Left colon (tissue), 2 donors: ENCODE measurements around the gene UMAD1. TPM values are rescaled to one million over a fixed set of nuclear protein-coding genes. Genes with fewer than 3 reads are reported as not detected.

ENCODE experiments used
- ATAC-seq: fragments of 200-7000 bp; cut with Tn5 transposase; one replicate; pipeline ENCODE4 v1.9.1; 2020; ENCODE audit warnings: mild to moderate bottlenecking, moderate library complexity
- DNase-seq, 2 donors: peaks; one replicate each; pipeline ENCODE4 v3.0.0-alpha.2; 2020
- intact Hi-C, 2 donors: fragments of 100-400 bp; cut with DNase I in 1 of 2; cut with micrococcal nuclease in 1 of 2; formaldehyde crosslinking; loops; one replicate each; pipeline versions ENCODE4 v1.11.2 to v1.14.0; 2022; cut with DNase I, micrococcal nuclease
- total RNA-seq, 2 donors: library from RNA; stranded (reverse); fragmentation: NEBNext Ultra II Directional; extraction: Animal tissue kit (Norgen Biotek cat#: 25700); gene quantifications; one replicate each; pipeline ENCODE4 v1.2.1, GENCODE V29; 2021
- donor health status: DM: no; HTN: no; CAD: no.
- donor health status: DM: yes; HTN: yes; CAD: no.

UMAD1 gene
- total RNA-seq, 2 donors from 2014 or later: 16.1 to 24.7 TPM

DNA sequence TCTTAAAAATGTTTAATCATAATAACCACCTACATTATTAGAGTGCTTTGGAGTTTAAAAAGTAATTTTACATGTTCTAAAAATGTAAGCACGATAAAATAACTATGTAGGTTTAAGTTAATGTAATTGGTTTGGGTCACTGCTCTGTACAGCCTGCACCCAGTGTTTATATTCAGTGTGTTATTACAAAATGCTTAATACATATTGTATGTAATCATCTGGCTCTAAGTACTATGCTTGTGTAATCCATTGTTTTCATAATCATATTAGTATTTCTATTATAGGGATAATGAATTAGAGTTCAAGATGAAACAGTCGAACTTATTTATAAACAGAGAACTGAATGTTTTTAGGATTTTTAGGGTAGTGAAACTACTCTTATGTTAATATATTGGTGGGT lies 64.8 kb downstream of the UMAD1 start:
- intact Hi-C loops: no loop called here
- DNase-seq: no peak
- ATAC-seq: no peak

DNA sequence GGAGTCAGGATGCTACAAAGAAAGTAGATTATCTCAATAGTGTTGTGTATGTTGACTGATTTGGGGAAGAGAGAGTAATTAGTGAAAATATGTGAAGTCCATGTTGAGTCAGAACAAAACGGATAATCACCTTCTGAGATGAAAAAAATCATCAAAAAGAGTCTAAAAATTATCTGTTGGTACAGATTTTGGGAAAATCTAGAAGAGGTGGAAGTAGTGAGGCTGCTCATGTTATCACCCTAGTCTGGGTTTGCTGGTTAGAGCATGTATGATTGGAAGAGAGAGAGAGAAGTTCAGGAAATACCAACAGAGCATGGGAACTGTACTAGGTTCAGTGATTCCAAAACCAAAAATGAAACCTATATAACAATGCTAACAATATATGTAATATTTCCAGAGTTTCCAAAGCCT lies 65.6 kb downstream of the UMAD1 start:
- DNase-seq: no peak
- intact Hi-C loops: no loop called here

DNA sequence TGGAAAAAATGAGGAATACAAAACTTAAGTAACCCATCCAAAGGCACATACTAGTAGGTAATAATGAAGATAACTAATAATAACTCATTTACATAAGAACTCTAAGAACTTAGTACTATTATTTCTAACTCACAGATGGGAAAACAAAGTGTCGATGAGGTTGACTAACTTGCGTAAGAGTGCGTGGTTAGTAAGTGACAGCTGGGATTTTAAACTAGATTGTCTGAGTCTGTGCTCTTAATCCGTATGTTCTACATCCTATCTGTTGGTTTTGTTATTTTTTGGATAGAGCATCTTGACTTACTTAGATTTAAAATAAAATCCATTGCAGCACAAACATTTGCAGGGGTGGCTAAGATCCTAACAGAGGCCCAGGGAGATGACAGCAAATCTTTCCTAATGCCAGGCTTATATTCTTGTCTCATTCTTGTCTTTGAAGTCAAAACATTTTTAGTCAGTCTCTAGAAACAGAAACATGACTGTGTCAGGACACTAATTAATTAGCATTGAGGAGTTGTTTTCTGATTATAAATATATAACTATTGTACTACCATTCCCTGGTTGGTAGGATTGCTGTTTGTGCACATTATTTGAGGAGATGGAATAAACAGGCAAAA lies 66.1 kb downstream of the UMAD1 start:
- ATAC-seq: no peak
- intact Hi-C loops: no loop called here
- no peak for DNase-seq

More for the DNA sequence above, 65.6 kb downstream of the UMAD1 start:
- no peak for ATAC-seq

GRCh38 chr7:7707246-7707645 lies 66.7 kb downstream of the UMAD1 start:
- intact Hi-C loops: no loop called here
- DNase-seq: no peak
- no peak for ATAC-seq

DNA sequence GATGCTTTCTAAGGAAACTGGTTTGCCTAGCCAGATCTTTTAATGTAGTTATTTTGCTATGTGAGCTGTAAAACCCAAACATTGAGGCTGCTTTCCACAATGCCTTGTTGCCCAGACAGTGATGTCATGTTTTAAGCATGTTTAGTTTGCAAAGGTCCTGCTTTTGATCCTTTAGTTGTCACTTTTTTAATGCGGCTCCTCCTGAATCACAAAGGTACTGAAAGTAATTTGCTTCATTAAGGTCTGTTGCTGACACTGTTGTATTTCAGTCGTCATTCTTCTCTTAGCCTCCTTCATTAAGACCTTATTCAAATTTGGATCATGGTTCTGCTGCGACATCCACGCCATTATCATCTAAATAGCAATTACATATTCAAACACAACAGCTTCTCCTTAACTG lies 67.3 kb downstream of the UMAD1 start:
- ATAC-seq (no peak), DNase-seq (no peak)
- intact Hi-C loops: no loop called here

- ATAC-seq: no peak
- no peak for DNase-seq
Measured at GRCh38 chr7:7709291-7709690, 68.7 kb downstream of the UMAD1 start.

DNA sequence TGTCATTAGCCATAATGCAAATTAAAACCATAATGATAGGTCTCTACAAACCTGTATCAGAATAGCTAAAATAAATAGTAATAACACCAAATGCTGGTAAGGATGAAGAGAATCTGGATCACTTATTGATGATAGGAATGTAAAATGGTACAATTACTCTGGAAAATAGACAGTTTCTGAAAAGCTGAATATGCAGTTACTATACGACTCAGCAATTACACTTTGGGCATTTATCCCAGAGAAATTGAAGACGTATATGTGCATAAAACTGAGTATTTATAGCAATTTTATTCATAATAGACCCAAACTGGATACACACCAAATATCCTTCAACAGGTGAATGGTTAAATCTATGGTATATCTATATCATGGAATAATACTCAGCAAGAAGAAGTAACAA lies 69.9 kb downstream of the UMAD1 start:
- ATAC-seq: no peak
- no peak for DNase-seq
- intact Hi-C loops: no loop called here

More at GRCh38 chr7:7709291-7709690, 68.7 kb downstream of the UMAD1 start:
- intact Hi-C loops: no loop called here

DNA sequence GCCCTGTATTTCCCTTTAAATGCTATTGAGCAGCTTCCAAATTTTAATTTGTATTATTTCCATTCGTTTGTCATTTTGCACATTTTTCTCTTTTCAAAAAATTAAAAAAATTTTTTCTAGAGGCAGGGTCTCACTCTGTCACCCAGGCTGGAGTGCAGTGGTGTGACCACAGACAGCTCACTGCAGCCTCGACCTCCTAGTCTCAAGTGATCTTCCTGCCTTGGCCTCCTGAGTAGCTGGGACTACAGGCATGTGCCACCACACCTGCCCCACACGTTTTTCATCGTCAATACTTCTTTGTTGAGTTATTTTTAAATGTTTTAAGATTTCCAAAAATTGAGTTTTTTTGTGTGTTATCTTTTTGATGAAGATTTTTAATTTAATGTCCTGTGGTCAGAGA lies 73.2 kb downstream of the UMAD1 start:
- DNase-seq: no peak
- intact Hi-C loops: no loop called here
- ATAC-seq: no peak

GRCh38 chr7:7718492-7718891 lies 77.9 kb downstream of the UMAD1 start, which contains the start of gene RPA3:
Gene RPA3 (minus strand): TSS chr7:7718607. CDS start chr7:7640418, 78,189 bp downstream.
- intact Hi-C loops: no loop called here
- ATAC-seq (no peak), DNase-seq (no peak)

- intact Hi-C loops: no loop called here
- ATAC-seq: peak; percentile 66
- DNase-seq: no peak
Measured at GRCh38 chr7:7719236-7719635, 78.7 kb downstream of the UMAD1 start.

DNA sequence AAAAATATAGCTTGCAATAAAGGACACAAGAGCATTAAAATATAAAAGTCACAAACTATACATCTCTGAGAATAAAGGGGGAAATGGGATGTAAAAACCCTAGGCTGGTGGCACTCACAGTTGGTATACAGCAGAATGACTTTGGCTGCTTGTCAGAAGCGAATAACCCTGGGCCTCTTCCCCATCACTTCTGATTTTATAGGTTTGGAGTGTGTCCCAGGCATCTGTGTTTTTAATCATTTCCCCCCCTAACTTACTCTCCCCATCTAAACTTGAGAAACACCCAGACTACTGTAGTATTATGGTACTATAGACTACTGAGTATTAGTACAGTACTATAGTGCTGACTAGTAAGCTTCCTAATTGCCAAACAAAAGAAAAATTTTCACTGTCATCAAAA lies 79.6 kb downstream of the UMAD1 start:
- DNase-seq (no peak), ATAC-seq (peak; percentile 50)
- intact Hi-C loops: no loop called here

GRCh38 chr7:7720750-7721621 lies 80.4 kb downstream of the UMAD1 start:
- ATAC-seq (no peak), DNase-seq (no peak)
- intact Hi-C loops: no loop called here

GRCh38 chr7:7731732-7732131 lies 91.2 kb downstream of the UMAD1 start:
- no peak for DNase-seq
- peak; percentile 75 for ATAC-seq
- intact Hi-C loops: no loop called here

DNA sequence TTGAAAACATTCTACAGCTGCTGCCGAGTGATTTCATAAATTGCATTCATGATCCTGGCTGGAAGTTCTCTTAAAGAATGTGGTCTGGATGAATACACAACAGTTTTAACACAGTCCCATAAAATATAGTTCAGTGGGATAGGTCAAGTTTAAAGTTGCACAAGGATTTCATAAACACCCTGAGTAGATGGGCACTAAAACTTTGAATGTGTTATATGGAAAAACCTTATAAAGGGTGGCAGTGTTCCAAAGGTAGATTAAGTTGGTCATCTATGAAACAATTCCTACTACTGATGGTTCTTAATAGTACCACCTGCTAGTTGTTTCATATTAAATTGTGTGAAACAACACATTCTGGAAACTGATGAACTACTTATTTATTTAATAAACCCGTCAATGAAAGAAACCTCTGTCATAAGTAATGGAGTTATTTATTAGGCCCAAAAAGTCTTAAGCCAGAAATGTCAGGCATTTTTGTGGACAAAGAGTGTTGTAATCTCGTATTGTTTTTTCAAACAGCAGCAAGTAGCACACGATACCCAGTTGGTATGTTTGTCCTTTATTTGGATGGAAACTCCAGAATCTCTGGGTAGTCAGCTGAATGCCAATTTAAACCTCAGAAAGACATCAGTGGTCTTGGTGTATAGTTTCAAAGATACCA lies 92.2 kb downstream of the UMAD1 start:
- intact Hi-C loops: no loop called here
- peak; percentile 77 for ATAC-seq
- no peak for DNase-seq

- DNase-seq (no peak), ATAC-seq (no peak)
- intact Hi-C loops: no loop called here
Measured at GRCh38 chr7:7736671-7737070, 96.1 kb downstream of the UMAD1 start.

- DNase-seq (no peak), ATAC-seq (no peak)
- intact Hi-C loops: no loop called here
Measured at GRCh38 chr7:7737674-7738073, 97.1 kb downstream of the UMAD1 start.

DNA sequence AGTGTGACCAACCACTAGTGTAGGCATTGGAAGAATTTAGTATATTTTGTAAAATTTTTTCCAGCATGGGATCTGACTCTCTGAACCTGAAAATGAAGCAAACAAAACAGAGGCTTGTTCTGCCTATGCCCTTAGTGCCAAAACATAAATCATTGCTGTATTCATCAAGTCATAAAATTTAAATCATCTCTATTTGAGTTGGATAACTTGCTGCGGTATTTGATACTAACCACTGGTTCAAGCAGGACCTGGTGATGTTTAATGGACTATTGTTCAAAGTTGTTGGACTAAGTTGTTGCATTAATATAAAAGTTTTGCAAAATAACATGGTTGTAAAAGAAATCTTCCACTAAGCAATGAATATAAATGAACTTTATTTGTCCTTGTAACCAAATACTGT lies 97.6 kb downstream of the UMAD1 start:
- ATAC-seq (peak; percentile 36), DNase-seq (no peak)
- intact Hi-C loops: no loop called here

- no peak for ATAC-seq
- DNase-seq: no peak
- intact Hi-C loops: no loop called here
Measured at GRCh38 chr7:7738622-7739021, 98.1 kb downstream of the UMAD1 start.

DNA sequence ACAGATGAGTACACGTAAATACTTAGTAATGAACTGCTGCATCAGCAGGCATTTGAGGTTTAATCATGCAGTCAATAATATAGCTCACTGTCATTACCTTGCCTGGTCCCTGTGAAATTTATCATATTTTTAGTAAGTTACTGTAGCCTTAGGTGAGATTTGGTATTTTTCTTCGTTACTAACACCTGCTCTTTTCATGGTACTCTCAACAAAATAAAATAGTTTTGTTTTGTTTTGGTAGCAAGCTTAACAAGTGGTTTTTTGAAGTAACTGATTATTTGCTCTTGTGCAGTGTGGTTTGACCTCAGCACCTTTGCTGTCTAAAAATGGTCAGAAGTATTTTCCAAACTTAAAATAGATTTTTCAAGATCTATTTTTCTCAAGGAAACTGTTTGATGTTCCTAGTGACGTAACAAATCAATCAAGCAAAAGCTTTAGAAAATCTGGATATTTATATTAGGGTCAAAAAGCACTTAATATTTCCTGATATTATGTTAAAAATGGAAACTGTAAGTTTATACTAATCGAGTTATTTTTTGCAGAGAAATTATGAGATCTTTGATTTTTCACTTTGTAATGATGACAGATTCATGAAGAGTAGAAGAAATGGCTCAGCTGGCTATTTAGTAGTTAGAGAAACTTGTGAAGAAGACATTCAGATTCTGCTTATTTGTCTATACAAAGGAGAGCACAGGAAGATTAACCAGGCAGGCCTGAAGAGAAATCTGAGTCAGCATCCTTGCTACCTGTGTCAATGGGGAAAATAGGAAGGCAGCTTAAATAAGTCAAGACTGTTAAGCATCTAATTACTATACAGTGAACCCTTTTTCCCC lies 98.9 kb downstream of the UMAD1 start:
- ATAC-seq: no peak
- intact Hi-C loops: no loop called here

More for the DNA sequence above, 98.9 kb downstream of the UMAD1 start:
- DNase-seq: no peak
